ENCODE results near the gene IMMP2L.

Gene IMMP2L

GRCh38 chr7:110774071-110774470, 788.2 kb downstream of the IMMP2L start:
- no peak for TF ChIP-seq JUND (IDR thresholded peaks at IDR 0.05; ENCODE audit: low read depth)
- peak; percentile 2 to 65 for DNase-seq (ENCODE audit: low read depth in 1 of 2, low spot score in 1 of 2)
- in situ Hi-C loops (cut with HindIII; ENCODE audit: low pct_unique_long_range_greater_than_20kb, low sequenced_read_pairs): no loop called here

GRCh38 chr7:110772615-110773014, 789.7 kb downstream of the IMMP2L start:
- TF ChIP-seq JUND (IDR thresholded peaks at IDR 0.05; ENCODE audit: low read depth): no peak
- in situ Hi-C loops (cut with HindIII; ENCODE audit: low pct_unique_long_range_greater_than_20kb, low sequenced_read_pairs): no loop called here
- DNase-seq (ENCODE audit: low read depth in 1 of 2, low spot score in 1 of 2): no peak

GRCh38 chr7:110771717-110772116, 790.6 kb downstream of the IMMP2L start:
- no peak for DNase-seq (ENCODE audit: low read depth in 1 of 2, low spot score in 1 of 2)
- TF ChIP-seq JUND (IDR thresholded peaks at IDR 0.05; ENCODE audit: low read depth): no peak
- in situ Hi-C loops (cut with HindIII; ENCODE audit: low pct_unique_long_range_greater_than_20kb, low sequenced_read_pairs): no loop called here

- in situ Hi-C loops (cut with HindIII; ENCODE audit: low pct_unique_long_range_greater_than_20kb, low sequenced_read_pairs): no loop called here
- no peak for TF ChIP-seq JUND (IDR thresholded peaks at IDR 0.05; ENCODE audit: low read depth)
- DNase-seq (ENCODE audit: low read depth in 1 of 2, low spot score in 1 of 2): no peak
These were observed 794.7 kb downstream of the IMMP2L start for GRCh38 chr7:110767550-110768110.

- in situ Hi-C loops (cut with HindIII; ENCODE audit: low pct_unique_long_range_greater_than_20kb, low sequenced_read_pairs): no loop called here
- no peak for TF ChIP-seq JUND (IDR thresholded peaks at IDR 0.05; ENCODE audit: low read depth)
- no peak for DNase-seq (ENCODE audit: low read depth in 1 of 2, low spot score in 1 of 2)
These were observed 795.4 kb downstream of the IMMP2L start for GRCh38 chr7:110766864-110767263.

- DNase-seq (ENCODE audit: low read depth in 1 of 2, low spot score in 1 of 2): no peak
- in situ Hi-C loops (cut with HindIII; ENCODE audit: low pct_unique_long_range_greater_than_20kb, low sequenced_read_pairs): no loop called here
- TF ChIP-seq JUND (IDR thresholded peaks at IDR 0.05; ENCODE audit: low read depth): no peak
These were observed 797.4 kb downstream of the IMMP2L start for GRCh38 chr7:110764852-110765251.

- no peak for TF ChIP-seq JUND (IDR thresholded peaks at IDR 0.05; ENCODE audit: low read depth)
- DNase-seq (ENCODE audit: low read depth in 1 of 2, low spot score in 1 of 2): no peak
- in situ Hi-C loops (cut with HindIII; ENCODE audit: low pct_unique_long_range_greater_than_20kb, low sequenced_read_pairs): no loop called here
These were observed 799.6 kb downstream of the IMMP2L start for GRCh38 chr7:110762546-110763225.

- TF ChIP-seq JUND (IDR thresholded peaks at IDR 0.05; ENCODE audit: low read depth): no peak
- no peak for DNase-seq (ENCODE audit: low read depth in 1 of 2, low spot score in 1 of 2)
- in situ Hi-C loops (cut with HindIII; ENCODE audit: low pct_unique_long_range_greater_than_20kb, low sequenced_read_pairs): no loop called here
These were observed 802.0 kb downstream of the IMMP2L start for GRCh38 chr7:110760341-110760740.

GRCh38 chr7:110759069-110759468, 803.2 kb downstream of the IMMP2L start:
- no peak for TF ChIP-seq JUND (IDR thresholded peaks at IDR 0.05; ENCODE audit: low read depth)
- in situ Hi-C loops (cut with HindIII; ENCODE audit: low pct_unique_long_range_greater_than_20kb, low sequenced_read_pairs): no loop called here
- peak in 1 of 2 experiments; percentile 47 for DNase-seq (ENCODE audit: low read depth in 1 of 2, low spot score in 1 of 2)

GRCh38 chr7:110754649-110755048, 807.6 kb downstream of the IMMP2L start:
- in situ Hi-C loops (cut with HindIII; ENCODE audit: low pct_unique_long_range_greater_than_20kb, low sequenced_read_pairs): no loop called here
- DNase-seq (ENCODE audit: low read depth in 1 of 2, low spot score in 1 of 2): no peak
- TF ChIP-seq JUND (IDR thresholded peaks at IDR 0.05; ENCODE audit: low read depth): no peak

GRCh38 chr7:110750931-110751605, 811.2 kb downstream of the IMMP2L start:
- in situ Hi-C loops (cut with HindIII; ENCODE audit: low pct_unique_long_range_greater_than_20kb, low sequenced_read_pairs): no loop called here
- no peak for TF ChIP-seq JUND (IDR thresholded peaks at IDR 0.05; ENCODE audit: low read depth)
- DNase-seq (ENCODE audit: low read depth in 1 of 2, low spot score in 1 of 2): no peak

- no peak for DNase-seq (ENCODE audit: low read depth in 1 of 2, low spot score in 1 of 2)
- no peak for TF ChIP-seq JUND (IDR thresholded peaks at IDR 0.05; ENCODE audit: low read depth)
- in situ Hi-C loops (cut with HindIII; ENCODE audit: low pct_unique_long_range_greater_than_20kb, low sequenced_read_pairs): no loop called here
These were observed 829.1 kb downstream of the IMMP2L start for GRCh38 chr7:110733221-110733620.

GRCh38 chr7:110724811-110725210, 837.5 kb downstream of the IMMP2L start:
- TF ChIP-seq JUND (IDR thresholded peaks at IDR 0.05; ENCODE audit: low read depth): no peak
- no peak for DNase-seq (ENCODE audit: low read depth in 1 of 2, low spot score in 1 of 2)
- in situ Hi-C loops (cut with HindIII; ENCODE audit: low pct_unique_long_range_greater_than_20kb, low sequenced_read_pairs): no loop called here
